Right kidney (tissue), 1 donor: ENCODE measurements around the gene TULP1.
"Not testable (repeated sequence)": the region's sequence is repeated elsewhere in the genome, so short reads cannot be mapped to it uniquely, and the experiment has no call there.

Experiments
- DNase-seq: peaks from one replicate; pipeline ENCODE4 v3.0.0-alpha.2; 2016

Gene TULP1

DNA sequence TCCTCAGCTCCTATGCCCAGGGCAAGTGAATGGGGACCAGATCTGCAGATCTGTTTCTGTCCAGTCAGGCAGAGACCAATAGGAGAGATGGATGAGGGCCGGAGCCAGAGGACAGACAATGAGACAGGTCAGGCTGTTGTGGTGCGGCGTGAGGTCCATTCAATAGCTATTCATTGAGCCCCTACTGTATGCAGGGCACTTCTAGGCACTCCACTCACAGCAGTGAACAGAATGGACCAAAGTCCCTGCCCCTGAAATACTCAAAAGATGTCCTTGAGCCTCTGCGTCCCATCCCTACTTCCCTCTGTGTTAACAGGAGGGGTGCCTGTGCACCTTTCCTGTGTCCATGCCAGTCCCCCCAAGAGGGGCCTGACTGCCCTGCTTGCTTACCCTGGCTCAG is 8.5 kb upstream of the TULP1 start:
- no peak for DNase-seq

DNA sequence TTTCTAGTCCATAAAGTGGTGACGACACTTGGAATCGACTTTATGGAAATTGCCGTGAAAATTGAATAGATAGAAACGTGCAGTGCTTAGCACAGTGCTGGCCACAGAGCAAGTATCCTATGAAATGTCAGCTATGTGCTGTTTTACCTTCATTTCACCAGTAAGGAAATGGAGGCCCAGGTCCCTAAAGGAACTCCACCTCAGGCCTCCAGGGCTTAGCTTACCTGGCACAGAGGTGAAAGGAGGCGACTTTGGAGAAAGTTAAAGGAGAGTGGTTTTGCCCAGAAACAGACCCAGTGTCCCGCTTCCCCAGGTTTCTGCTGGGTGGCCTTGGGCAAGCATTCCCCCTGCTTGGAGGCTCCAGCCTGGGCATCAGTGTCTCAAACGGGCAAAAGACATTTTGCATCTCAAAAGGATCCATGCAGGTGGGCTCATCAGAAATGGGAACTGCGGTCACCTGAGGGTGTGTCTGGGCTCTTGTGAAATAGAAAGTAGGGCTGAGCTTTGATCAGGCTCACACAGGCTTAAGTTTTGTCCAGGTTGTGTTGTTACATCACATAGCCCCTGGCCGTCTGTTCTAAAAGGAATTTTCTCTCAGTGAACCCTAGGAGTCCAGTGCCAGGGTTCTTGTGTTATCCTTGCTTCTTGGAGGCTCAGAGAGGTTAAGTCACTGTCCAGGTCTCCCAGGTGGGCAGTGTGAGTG is 6.8 kb upstream of the TULP1 start:
- DNase-seq: no peak

DNA sequence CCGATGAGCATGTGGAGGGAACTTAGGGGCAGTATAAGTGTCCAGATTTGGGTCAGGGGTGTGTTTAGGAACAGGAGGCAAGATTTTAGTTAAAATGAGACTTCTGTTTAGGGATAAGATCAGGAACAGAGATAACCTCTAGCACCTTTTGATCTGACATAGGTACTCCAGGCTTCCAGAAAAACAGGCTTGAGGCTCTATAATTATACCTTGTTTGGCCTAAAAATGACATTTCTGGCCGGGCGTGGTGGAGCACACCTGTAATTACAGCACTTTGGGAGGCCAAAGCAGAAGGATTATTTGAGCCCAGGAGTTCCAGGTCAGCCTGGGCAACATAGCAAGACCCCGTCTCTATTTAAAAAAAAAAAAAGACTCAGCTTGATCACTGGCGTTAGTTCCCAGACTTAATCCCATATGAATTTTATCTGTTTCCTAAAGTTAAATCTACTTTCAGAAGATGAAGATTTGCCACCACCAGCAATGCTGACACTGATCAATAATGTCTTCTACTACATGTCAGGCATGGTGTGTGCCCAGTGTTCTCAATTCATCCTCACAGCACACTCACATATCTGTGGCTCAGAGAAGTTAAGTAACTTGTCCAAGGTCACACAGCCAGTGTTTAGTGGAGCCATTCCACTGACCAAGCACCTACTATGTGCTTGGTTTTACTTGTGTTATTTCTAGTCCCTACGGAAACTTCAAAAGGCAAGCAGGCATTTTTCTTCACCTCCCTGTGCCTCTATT is 6.0 kb upstream of the TULP1 start:
- DNase-seq: no peak

DNA sequence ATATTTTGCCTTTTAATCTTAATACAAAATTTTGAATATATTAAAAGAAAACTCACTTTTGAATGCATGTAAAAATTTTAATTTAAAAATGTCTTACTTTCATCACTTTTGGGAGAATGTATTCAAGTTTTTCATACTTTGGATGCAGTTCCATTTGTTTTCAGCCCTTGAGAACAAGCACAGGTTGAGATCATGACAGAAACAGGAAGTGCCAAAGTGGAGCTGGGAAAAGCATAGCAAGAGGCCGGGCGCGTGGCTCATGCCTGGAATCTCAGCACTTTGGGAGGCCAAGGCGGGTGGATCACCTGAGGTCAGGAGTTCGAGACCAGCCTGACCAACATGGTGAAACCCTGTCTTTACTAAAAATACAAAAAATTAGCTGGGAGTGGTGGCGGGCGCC is 5.3 kb upstream of the TULP1 start:
- DNase-seq: not testable (repeated sequence)

DNA sequence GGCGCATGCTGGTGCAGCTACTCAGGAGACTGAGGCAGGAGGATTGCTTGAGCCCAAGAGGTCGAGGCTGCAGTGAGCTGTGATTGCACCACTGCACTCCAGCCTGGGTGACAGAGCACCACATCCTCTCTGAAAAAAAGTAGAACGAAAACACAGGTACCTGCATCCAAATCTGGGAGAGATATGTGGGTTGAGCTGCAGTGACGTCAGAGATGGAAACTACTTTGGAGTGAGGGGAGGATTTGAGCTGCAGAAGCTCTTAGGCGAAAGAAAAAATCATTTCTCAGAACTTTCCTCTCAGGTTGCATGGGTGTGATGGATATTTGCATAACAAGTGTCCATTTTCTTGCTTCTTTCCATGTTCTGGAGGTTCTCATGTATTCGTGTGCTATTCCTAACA is 4.0 kb upstream of the TULP1 start:
- DNase-seq: no peak

DNA sequence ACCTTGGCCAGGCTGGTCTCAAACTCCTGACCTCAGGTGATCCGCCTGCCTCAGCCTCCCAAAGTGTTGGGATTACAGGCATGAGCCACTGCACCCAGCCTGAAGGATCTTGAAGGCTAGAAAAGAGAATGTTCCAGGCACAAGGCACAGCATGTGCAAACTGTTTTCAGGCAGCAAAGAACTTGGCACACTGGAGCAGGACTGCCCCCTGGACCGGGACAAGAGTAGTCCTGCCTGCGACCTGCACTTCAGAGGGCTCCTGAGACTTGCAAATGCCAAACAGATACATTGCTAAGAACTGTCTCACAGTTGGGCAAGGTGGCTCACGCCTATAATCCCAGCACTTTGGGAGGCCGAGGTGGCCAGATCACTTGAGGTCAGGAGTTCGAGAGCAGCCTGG is 3.2 kb upstream of the TULP1 start:
- DNase-seq: not testable (repeated sequence)

DNA sequence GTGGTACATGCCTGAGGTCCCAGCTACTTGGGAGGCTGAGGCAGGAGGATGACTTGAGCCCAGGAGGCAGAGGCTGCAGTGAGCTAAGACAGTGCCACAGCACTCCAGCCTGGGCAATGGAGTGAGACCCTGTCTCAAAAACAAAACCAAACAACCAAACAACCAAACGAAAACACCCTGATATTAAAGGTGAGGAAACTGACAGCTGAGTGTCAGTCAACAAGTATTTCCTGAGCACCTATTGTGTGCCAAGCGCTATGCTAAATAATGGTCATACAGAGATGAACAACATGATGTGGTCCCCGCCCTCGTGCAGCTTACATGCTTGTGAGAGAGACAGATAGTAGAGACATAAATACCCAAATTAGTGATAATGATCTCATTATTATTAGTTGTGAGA is 1.9 kb upstream of the TULP1 start:
- DNase-seq: no peak

DNA sequence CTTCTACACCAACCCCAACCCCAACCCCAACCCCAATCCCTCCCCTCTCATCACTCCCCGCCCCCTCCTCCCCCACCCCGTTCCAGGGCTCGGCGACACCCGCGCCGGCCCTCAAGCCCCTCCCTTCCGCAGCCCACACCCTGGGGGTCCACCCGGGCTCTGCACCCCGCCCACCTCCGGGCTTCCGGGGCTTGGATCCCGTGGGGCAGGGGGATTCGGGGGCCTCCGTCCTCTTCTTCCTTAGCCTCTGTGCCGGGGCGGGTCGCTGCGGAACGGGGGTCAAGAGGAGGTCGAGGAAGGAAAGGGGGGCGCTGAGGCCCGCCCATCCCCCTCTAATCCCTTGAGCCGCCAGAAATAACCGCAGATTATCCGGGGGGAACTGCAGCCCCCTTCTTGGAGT is 690 bp downstream of the TULP1 start:
- no peak for DNase-seq

DNA sequence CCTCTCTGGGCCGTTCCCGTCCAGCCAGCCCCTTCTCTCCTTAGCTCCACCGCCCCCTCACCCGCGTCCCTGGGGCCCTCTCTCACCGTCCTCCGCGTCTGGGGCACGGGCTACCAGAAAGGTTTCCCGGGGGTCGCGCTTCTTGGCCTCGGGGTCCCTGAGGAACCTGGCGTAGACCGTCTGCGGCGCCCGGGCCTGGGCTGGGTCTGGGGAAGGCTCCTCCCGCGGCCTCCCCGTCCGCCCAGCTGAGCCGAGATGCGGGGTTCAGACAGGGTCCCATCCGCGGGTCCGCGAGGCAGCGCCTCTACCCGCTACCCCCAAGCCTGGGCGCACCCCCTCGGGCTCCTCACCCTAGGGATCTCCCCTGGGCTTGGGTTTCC is 1.1 kb downstream of the TULP1 start:
- no peak for DNase-seq

DNA sequence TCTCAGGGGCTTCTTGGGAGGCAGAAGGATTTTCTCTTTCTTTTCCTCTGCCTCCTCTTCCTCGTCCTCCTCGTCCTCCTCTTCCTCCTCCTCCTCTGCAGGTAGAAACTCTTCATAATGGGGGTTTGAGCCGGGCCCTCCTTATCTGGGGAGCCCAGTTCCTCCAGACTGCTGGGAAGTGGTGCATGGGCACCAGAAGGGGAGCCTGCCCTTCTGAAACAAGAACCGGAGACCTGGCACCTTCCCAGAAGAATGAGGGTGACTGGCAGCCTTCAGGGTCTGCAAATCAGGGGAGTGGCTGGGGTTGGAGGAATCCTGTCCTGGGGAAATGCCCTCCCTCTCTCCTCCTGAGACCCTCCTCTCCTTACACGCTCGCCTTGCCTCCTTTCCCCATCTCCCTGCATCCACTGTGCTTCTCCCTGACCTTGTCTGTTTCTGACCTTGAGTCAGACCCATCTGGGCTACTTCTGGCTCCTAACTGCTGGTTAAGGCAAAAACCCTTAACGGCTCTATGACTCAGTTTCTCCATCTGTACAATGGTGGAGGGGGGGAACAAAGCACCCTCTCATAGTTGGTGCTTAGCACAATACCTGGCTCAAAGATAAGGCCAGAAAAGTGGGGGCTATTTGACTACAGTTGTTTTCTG is 1.7 kb downstream of the TULP1 start:
- no peak for DNase-seq

DNA sequence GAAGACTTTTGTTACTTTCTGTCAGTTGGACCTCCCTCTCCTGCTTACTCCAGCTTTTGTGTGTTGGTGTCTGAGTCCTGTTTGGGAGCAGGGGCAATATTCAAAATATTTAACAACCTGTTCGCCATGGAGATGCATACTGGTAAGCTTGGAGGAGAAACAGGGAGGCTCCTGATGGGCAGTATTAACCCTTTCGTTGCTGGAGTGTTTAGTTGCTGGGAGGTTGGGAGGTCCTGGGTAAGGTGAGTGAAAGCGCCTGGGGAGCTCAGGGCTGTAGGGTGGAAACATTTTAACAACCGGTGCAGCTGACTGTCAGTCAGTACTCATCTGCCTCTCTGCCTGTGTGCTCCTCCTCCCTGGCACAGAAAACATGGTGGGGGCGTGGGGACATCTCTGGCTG is 4.2 kb downstream of the TULP1 start:
- no peak for DNase-seq

DNA sequence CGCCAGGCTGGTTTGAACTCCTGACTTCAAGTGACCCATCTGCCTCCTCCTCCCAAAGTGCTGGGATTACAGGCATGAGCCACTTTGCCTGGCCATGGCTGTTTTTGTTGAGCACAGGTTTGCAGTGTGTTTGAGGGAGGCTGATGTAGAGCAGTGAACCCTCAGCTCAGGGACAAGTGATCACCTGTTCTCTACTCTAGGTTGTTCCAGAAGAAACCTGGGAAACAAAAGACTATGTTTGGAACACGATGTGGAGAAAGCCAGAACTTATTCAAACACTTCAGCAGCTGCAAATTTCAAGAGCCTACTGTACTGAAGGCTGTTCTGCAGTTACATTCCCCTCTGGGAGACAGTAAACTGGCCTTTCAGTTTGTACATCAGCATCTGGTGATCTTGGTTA is 4.7 kb downstream of the TULP1 start:
- DNase-seq: no peak

DNA sequence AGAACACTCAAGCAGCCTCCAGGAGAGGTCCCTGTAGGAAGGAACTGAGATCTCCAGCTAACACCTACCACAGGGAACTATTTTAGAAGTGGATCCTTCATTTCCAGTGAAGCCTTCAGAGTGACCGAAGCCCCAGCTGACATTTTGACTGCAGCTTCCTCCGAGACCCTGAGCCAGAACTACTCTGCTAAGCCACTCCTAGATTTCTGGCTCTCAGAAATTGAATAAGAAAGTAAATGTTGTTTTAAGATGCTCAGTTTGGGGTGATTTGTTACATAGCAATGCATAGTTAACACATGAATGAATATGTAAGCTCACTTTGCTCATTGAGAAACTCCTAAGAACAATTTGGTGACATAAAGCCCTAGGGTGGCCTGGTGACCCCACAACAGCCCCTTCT is 5.5 kb downstream of the TULP1 start:
- DNase-seq: no peak

DNA sequence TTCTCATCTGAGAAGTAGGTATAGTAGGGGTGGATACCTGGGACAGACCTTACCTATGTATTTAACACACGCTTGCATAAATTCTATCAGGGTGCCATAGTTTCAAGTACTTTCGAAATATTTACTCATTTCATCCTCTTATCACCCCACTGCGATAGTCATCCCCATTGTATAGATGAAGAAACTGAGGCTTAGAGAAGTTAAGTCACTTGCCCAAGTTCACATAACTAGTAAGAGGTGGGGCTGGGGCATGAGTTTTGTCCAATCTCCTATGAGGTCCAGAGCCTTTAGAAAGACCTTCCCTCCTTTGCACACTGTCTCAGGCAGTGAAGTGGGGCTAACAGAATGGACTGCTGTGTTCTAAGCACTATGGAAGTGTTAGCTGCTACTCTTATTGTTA is 6.2 kb downstream of the TULP1 start:
- no peak for DNase-seq

DNA sequence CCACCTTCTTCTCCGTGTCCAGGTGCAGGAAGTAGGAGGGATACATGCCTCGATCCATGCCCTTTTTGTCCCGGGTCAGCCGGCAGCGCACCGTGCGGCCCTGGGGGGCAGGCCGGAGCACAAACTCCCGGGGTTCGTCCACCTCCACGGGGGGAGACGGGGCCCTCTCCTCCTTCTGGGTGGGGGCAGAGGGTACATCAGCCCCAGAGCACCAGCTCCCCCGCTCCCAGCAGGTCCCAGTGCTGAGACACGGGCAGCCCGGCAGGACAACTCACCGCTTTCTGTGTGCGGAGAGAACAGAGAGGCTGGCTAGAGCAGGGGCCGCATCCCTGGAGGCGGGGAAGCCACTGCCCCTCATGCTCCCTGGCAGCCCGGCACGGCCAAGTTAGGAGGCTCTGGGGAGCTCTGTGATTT is 6.7 kb downstream of the TULP1 start:
- DNase-seq: peak; percentile 37

DNA sequence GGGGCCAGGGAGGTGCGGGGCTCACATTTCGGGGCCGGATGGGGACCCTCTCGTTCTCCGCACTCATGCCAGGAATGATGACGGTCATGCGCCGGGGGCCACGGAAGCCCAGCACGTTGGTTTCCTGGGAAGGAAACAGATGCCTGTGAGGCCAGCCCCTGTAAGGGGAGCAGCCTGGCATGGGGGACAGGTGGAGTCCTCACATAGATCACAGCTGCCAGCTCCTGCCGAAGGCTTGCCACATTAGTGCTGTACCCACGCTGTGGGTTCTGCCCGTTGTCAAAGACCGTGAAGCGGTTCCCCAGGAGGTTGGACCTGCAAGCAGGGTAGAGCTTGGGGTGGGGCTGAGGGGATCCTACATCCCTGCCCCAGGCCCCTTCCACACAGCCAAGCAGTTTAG is 9.2 kb downstream of the TULP1 start:
- no peak for DNase-seq

DNA sequence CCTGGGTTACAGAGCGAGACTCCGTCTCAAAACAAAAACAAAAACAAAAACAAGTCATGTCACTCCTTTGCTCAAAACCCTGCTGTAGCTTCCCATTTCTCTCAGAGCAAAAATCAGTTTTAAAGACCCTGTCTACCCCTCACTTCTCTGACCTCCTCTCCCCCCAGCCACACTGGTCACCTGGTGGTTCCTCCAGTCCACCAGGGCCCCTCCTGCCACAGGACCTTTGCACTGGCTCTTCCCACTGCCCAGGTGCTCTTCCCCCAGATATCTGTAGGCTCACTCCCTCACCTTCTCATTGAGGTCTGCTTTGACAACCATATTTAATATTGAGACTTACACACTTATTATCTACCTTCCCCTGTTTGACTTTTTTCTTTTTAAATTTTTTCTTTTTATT is 10.9 kb downstream of the TULP1 start:
- no peak for DNase-seq

DNA sequence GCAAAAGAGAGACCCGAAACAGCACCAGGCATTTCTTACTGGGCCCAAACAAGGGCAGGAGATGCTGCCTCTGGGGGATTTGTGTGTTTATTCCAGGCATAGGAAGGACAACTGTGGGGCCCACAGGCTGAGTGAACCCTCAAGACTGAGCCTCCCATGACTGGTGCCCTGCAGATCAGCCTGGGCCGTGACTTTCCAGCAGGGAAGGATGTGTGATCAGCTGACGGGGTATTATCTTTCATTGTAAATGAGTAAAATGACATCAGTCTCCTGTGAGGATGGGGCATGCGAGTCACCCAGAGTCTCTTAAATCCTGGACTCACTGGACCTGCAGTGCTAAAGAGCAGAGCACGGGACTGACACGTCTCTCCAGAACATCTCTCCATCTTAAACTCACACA is 11.9 kb downstream of the TULP1 start:
- DNase-seq: no peak

DNA sequence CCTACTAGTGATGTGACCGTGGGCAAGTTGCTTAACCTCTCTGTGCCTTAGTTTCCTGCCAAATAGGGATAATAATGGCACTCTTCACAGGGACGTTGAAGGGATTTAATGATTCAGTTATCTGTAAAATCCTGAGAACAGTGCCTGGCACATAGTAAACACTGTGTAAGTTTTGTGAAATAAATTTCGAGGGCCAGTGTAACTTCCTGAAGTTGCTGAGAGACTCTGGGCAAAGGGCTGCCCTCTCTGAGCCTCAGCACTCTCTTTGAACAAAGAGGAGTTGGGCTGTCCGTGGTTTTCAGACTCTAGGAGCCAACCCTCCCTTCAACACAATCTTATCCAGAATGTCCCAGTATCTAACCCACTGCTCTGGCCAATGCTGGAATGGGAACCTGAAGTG is 13.3 kb downstream of the TULP1 start:
- no peak for DNase-seq

DNA sequence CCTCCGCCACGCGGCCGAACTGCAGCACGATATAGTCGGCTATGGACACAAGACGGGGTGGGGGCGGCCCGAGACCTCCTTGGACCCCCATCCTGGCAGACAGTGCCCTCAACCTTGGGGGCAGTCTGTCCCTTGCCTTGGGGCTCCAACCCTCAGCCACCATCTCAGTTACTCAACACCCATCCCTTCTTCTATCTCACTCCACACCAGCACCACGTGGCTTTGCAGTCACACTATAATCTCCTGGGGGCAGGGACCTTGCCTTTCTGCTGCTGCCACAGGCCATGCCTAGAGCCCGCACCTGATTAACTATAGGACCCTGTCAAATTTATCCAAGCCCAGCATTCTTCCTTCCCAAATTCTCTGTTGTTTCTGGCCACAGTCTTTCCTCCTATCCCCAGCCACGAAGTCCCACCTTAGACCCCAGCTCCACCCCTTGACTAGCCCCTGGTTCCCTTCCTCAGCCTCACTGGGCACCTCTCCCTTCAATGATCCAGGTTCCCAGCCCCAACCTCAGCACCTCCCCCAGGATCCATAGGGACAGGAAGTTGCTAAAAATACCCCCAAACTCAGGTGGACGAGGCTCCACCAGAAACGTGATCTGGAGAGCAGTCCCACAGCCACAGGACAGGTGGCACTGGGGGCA is 14.2 kb downstream of the TULP1 start:
- DNase-seq: no peak

DNA sequence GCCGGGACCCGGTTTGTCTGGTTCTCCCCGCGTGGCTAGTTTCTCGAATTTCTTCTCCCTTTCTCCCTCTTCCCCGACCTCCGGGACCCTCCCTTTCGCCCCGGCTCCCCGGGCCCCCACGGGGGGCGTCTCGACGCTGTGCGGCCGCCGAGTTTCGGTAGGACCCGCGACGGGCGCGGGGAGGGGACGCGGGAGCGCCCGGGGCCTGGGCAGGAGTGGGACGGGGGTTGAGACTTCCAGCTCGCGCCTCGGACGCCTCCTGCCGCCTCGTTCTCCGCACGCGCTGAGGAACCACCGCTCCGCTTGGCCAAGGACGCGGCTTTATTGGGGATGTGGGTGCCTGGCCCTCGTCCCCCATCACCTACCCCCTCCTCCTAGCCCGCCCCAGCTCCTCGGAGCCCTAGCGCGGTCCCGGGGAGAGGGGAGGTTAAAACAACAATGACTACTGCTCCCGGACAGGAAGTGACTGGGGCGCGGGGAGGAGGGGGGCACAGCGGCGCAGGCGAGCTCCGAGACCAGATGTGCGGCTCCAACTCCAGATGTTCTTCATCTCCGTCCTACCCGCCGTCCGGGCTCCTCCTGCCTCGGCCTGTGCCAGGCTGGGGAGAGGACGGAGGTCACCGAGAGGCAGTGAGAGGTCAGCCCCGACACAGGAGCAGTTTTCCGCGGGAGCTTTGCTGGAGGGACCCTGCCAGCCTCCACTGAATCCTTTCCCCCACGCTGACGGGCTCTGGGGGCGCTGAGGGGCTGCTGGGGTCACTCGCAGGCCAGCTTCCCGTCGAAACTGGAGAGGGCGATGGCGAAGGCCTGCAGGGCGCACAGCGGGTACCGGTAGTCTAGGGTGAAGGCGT is 14.9 kb downstream of the TULP1 start:
- DNase-seq: peak; percentile 93

DNA sequence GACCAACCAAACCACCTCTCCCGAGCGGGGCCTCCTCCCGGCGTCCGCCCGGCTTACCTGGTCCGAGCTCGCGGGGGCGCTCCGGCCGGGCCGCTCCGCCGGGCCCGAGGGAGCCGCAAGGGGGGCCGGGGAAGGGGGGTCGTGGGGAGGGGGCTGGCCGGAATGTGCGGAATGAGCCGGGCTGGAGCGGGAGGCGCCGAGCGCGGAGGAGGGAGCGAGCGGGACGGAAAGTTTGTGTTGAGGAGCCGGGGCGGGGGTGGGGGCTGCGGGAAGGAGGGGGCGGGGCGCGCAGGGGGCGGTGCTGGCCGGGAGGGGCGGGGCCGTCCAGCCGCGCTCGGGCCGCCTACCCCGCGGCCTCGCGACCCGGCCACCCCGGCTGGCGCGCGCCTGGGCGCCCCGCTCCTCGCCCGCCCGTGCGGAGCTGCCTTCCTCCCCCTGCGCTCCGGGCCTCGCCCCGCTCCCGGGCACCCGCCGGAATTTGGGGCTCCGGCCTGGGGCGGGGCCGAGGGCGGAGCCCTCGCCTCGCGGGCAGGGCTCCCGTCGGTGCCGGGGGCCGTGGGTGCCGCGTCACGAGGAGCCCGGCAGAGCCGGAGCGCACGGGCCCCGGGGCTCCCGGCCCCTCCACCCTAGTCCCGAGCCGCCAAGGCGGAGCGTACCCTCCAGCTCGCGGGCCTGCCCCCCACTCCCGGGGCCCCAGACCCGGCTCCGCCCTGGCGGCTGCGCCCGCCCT is 15.7 kb downstream of the TULP1 start, which contains the start of gene TEAD3:
Gene TEAD3 (minus strand): TSS at position 239 of the 730 bp plus-strand sequence.
- no peak for DNase-seq
